ENCODE data around the gene RPS3A. TPM values are rescaled to one million over a fixed set of nuclear protein-coding genes. Genes with fewer than 3 reads are reported as not detected.
"Not testable (repeated sequence)": the region's sequence is repeated elsewhere in the genome, so short reads cannot be mapped to it uniquely, and the experiment has no call there.

Gene RPS3A
- 1,579 and 1,904 TPM in 2 replicates for total RNA-seq

DNA sequence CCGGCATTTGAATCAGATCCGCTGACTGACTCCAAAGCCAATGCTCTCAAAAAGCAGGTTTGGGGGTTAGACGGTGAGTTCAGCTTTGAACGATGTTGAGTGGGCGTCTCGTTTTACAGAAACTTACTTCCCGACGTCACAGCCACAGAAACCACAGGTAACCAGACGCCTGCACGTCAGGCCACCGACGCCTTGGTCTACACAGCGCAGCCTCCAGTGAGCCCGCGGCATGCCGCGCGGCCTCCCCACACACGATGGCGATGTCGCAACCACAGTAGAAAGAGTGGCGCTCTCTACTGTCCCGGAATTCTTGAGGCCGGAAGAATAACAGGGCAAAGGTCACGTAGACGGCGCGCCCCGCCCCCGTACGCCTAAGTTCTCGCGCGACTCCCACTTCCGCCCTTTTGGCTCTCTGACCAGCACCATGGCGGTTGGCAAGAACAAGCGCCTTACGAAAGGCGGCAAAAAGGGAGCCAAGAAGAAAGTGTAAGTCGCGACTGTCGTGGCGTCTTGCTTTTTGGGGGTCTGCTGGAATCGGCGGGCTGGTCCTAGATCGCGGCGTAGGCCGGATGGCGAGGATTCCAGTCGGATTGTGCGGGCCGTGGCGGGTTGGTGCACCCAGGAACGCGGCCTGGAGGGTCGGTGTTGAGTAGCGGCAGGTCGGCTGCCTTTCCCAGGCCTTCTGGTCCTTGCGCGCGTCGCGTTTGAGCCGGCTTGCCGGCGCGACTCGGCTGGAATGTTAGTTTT is at the start of gene RPS3A:
Gene RPS3A, plus strand, starts transcription at position 400 of the 747 bp plus-strand sequence. Its CDS starts 25 bp downstream, at position 425.
- H3K4me3 ChIP-seq (ENCODE audit: low read depth, low read length): peak within 1 kb of the TSS; percentile 95
- DNase-seq (ENCODE audit: low read depth): peak; percentile 99
- TF ChIP-seq, protein P1, sequence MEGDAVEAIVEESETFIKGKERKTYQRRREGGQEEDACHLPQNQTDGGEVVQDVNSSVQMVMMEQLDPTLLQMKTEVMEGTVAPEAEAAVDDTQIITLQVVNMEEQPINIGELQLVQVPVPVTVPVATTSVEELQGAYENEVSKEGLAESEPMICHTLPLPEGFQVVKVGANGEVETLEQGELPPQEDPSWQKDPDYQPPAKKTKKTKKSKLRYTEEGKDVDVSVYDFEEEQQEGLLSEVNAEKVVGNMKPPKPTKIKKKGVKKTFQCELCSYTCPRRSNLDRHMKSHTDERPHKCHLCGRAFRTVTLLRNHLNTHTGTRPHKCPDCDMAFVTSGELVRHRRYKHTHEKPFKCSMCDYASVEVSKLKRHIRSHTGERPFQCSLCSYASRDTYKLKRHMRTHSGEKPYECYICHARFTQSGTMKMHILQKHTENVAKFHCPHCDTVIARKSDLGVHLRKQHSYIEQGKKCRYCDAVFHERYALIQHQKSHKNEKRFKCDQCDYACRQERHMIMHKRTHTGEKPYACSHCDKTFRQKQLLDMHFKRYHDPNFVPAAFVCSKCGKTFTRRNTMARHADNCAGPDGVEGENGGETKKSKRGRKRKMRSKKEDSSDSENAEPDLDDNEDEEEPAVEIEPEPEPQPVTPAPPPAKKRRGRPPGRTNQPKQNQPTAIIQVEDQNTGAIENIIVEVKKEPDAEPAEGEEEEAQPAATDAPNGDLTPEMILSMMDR (IDR thresholded peaks at IDR 0.05; ENCODE audit: insufficient read depth, low read depth, low read length): peak; percentile 80

DNA sequence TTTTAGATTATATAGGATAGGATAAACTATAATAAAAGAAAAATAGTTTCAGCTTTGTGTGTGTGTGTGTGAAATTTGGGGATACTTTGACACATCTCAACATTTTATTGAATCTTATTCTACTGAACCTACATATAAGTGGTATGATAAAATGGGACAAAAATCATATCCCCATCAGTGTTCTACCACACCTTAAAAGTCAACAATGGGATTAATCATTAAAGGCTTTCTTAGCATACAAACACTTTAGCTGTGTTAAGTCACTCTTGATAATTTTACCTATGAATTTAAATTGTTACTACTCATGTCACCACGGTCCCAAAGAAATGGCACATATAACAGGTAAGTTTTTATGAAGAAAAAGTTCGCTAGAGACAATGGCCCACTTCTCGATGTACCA is 46.6 kb upstream of the RPS3A start:
- no peak overlapping the region for H3K4me3 ChIP-seq (ENCODE audit: low read depth, low read length)
- no peak for DNase-seq (ENCODE audit: low read depth)
- TF ChIP-seq, protein P1 (IDR thresholded peaks at IDR 0.05; ENCODE audit: insufficient read depth, low read depth, low read length): no peak

- TF ChIP-seq, protein P1 (IDR thresholded peaks at IDR 0.05; ENCODE audit: insufficient read depth, low read depth, low read length): no peak
- no peak overlapping the region for H3K4me3 ChIP-seq (ENCODE audit: low read depth, low read length)
- no peak for DNase-seq (ENCODE audit: low read depth)
Observed at GRCh38 chr4:151055539-151055938, 43.9 kb upstream of the RPS3A start.

GRCh38 chr4:151063143-151063542 is 36.3 kb upstream of the RPS3A start:
- not testable (repeated sequence) for H3K4me3 ChIP-seq (ENCODE audit: low read depth, low read length); DNase-seq (ENCODE audit: low read depth)

- TF ChIP-seq, protein P1 (IDR thresholded peaks at IDR 0.05; ENCODE audit: insufficient read depth, low read depth, low read length): no peak
- H3K4me3 ChIP-seq (ENCODE audit: low read depth, low read length): no peak overlapping the region
- no peak for DNase-seq (ENCODE audit: low read depth)
Observed at GRCh38 chr4:151067316-151067970, 32.0 kb upstream of the RPS3A start.

DNA sequence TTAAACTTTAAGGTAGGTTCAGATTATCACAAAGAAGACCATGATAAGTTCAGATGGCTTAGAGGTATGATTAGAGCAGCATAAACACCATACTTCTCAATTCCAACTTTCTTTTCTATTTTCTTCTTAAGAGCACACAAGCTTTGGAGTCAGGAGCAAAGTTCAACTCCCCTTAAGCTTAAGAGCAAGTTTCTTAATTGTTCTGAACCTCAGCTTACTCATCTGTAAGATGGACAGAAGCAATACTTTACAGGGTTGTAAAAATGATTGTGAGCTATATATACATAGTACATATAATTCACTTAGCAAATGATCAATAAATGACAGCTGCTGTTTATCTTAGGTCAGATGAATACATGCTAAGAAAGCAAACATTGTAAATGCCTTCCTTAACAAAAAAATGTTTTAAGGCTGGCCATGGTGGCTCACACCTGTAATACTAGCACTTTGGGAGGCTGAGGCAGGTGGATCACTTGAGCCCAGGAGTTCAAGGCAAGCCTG is 25.0 kb upstream of the RPS3A start:
- no peak for DNase-seq (ENCODE audit: low read depth)
- H3K4me3 ChIP-seq (ENCODE audit: low read depth, low read length): no peak overlapping the region
- TF ChIP-seq, protein P1 (IDR thresholded peaks at IDR 0.05; ENCODE audit: insufficient read depth, low read depth, low read length): no peak

DNA sequence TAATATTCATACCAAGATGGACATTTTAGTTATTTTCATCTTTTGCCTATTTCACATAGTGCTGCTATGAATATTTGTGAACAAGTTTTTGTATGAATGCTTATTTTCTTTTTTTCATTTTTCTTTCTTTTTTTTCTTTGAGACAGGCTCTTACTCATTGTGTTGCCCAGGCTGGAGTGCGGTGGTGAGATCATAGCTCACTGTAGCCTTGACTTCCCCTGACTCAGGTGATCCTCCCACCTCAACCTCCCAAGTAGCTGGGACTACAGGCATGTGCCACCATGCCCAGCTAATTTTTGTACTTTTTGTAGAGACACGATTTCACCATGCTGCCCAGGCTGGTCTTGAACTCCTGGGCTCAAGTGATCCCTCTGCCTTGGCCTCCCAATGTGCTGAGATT is 21.4 kb upstream of the RPS3A start:
- not testable (repeated sequence) for DNase-seq (ENCODE audit: low read depth)

More for the DNA sequence above, 21.4 kb upstream of the RPS3A start:
- H3K4me3 ChIP-seq (ENCODE audit: low read depth, low read length): not testable (repeated sequence)

Measured in fibroblast of villous mesenchyme (primary cell).